MM.1S (cell line): ENCODE results near the gene CERS1.

Experiments
- DNase-seq: peaks from one replicate; pipeline ENCODE4 v3.0.0-alpha.2; 2015
- H2AFZ ChIP-seq: fragments of 300-600 bp; sonication (generic); 2 replicates; pipeline ENCODE4 v1.6.0; 2016; ENCODE audit warnings: antibody characterized with exemption, low read length
- H3F3A ChIP-seq: fragments of 300-600 bp; sonication (generic); 2 replicates; pipeline ENCODE4 v1.6.1; 2016; ENCODE audit warnings: mild to moderate bottlenecking, antibody characterized with exemption, low read length, moderate library complexity, mixed read lengths; ENCODE audit not compliant: insufficient read depth
- H3K27ac ChIP-seq: fragments of 300-600 bp; sonication (generic); 2 replicates; pipeline ENCODE4 v1.5.1; 2016; ENCODE audit warnings: mild to moderate bottlenecking, low read length
- H3K27me3 ChIP-seq: fragments of 300-600 bp; sonication (generic); replicated peaks from 2 replicates; pipeline ENCODE4 v1.6.0; 2016; ENCODE audit warnings: low read length; ENCODE audit not compliant: insufficient read depth
- H3K36me3 ChIP-seq: fragments of 300-600 bp; sonication (generic); replicated peaks from 2 replicates; pipeline ENCODE4 v1.6.1; 2016; ENCODE audit warnings: mild to moderate bottlenecking, low read length, mixed read lengths; ENCODE audit not compliant: insufficient read depth
- H3K4me1 ChIP-seq: fragments of 300-600 bp; sonication (generic); 2 replicates; pipeline ENCODE4 v1.6.1; 2016; ENCODE audit warnings: low read length, mixed read lengths
- H3K4me2 ChIP-seq: fragments of 300-600 bp; sonication (generic); 2 replicates; pipeline ENCODE4 v1.6.0; 2016; ENCODE audit warnings: low read depth, low read length
- H3K4me3 ChIP-seq: fragments of 300-600 bp; sonication (generic); 2 replicates; pipeline ENCODE4 v1.5.1; 2016; ENCODE audit warnings: low read length, mixed read lengths
- H3K79me2 ChIP-seq: fragments of 300-600 bp; sonication (generic); 2 replicates; pipeline ENCODE4 v1.6.1; 2016; ENCODE audit warnings: mixed run types, low read length, mixed read lengths
- H3K9ac ChIP-seq: fragments of 300-600 bp; sonication (generic); 2 replicates; pipeline ENCODE4 v1.6.1; 2016; ENCODE audit warnings: low read length, mixed read lengths
- H3K9me2 ChIP-seq: fragments of 300-600 bp; sonication (generic); replicated peaks from 2 replicates; pipeline ENCODE4 v1.6.1; 2016; ENCODE audit warnings: mild to moderate bottlenecking, low read length, mixed read lengths; ENCODE audit not compliant: insufficient read depth
- H3K9me3 ChIP-seq: fragments of 300-600 bp; sonication (generic); replicated peaks from 2 replicates; pipeline ENCODE4 v1.6.1; 2016; ENCODE audit warnings: mild to moderate bottlenecking, low read length, mixed read lengths; ENCODE audit not compliant: insufficient read depth
- H4K20me1 ChIP-seq: fragments of 300-600 bp; sonication (generic); 2 replicates; pipeline ENCODE4 v1.6.1; 2016; ENCODE audit warnings: mild to moderate bottlenecking, low read length, moderate library complexity, mixed read lengths; ENCODE audit not compliant: insufficient read depth
- EZH2 ChIP-seq: fragments of 300-600 bp; sonication (generic); optimal IDR thresholded peaks from 2 replicates; pipeline ENCODE3; 2017; ENCODE audit warnings: low read depth, mild to moderate bottlenecking, antibody characterized with exemption, low read length, mixed read lengths
- EZH2phosphoT487 ChIP-seq: fragments of 300-600 bp; sonication (generic); IDR thresholded peaks from 2 replicates; pipeline ENCODE4 v1.6.1; 2018; ENCODE audit warnings: antibody characterized with exemption, low read length
- TF ChIP-seq, protein P1 (sequence below): fragments of 300-600 bp; sonication (generic); IDR thresholded peaks from 2 replicates; pipeline ENCODE4 v1.5.1; 2016; ENCODE audit warnings: antibody characterized with exemption, low read length, mixed read lengths

Gene CERS1

DNA sequence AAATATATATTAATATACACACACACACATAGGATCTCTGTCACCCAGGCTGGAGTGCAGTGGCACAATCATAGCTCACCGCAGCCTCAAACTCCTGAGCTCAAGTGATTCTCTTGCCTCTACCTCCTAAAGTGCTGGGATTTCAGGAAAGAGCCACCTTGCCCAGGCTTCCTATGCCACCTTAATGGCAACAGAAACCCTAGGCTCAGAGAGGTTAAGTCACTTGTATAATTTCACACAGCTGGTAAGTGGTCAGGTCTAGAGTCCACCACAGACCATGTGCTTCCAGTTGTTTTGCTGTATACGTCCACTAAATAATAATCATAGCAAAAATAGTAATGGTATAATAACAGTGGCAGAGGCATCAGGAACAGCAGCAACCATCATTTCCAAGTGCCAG, 65.5 kb downstream of the CERS1 start:
- Histone ChIP-seq H3K27ac (no peak overlapping the region), H3K9me3 (no peaks in the 10 kb centered on the region), H3F3A (peaks cover 15% of the 10 kb centered on the region), H3K9ac (no peak overlapping the region), H4K20me1 (peaks cover 29% of the 10 kb centered on the region), H2AFZ (no peak overlapping the region), H3K79me2 (peaks cover 39% of the 10 kb centered on the region), H3K27me3 (no peaks in the 10 kb centered on the region), H3K36me3 (0 out of 2 replicates have a peak, but pooled peaks cover under 1% of the 10 kb centered on the region), H3K4me3 (no peak overlapping the region), H3K4me1 (peaks cover 16% of the 10 kb centered on the region), H3K4me2 (no peak overlapping the region), H3K9me2 (no peaks in the 10 kb centered on the region)
- TF ChIP-seq, protein P1, sequence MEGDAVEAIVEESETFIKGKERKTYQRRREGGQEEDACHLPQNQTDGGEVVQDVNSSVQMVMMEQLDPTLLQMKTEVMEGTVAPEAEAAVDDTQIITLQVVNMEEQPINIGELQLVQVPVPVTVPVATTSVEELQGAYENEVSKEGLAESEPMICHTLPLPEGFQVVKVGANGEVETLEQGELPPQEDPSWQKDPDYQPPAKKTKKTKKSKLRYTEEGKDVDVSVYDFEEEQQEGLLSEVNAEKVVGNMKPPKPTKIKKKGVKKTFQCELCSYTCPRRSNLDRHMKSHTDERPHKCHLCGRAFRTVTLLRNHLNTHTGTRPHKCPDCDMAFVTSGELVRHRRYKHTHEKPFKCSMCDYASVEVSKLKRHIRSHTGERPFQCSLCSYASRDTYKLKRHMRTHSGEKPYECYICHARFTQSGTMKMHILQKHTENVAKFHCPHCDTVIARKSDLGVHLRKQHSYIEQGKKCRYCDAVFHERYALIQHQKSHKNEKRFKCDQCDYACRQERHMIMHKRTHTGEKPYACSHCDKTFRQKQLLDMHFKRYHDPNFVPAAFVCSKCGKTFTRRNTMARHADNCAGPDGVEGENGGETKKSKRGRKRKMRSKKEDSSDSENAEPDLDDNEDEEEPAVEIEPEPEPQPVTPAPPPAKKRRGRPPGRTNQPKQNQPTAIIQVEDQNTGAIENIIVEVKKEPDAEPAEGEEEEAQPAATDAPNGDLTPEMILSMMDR: no peak
- no peak for TF ChIP-seq EZH2phosphoT487
- TF ChIP-seq EZH2: no peak
- DNase-seq: no peak

DNA sequence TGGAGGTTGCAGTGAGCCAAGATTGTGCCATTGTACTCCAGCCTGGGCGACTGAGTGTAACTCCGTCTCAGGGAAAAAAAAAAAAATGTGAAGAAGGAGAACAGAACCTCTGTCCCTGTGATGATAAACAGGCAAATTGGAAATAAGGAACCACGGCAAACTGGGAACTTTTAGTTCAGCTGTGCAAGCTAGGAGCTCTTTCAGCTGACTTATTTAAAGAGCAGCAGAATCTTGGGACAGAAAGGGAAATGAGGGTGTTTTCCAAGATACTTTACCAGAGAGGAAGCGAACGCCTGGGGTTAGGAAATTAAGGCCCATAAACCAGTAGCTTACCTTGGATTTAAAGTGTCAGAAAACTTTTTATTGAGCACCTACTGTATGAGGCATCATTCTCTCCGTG, 67.2 kb downstream of the CERS1 start:
- no peak for DNase-seq
- Histone ChIP-seq H3K9me3 (no peaks in the 10 kb centered on the region), H4K20me1 (peaks cover 12% of the 10 kb centered on the region), H3F3A (peaks cover 8% of the 10 kb centered on the region), H3K36me3 (no peaks in the 10 kb centered on the region), H3K4me3 (no peak overlapping the region), H3K27ac (no peak overlapping the region), H3K79me2 (peaks cover 22% of the 10 kb centered on the region), H3K4me2 (no peak overlapping the region), H3K4me1 (0 out of 2 replicates have a peak, but pooled peaks cover 2% of the 10 kb centered on the region), H3K9ac (no peak overlapping the region), H2AFZ (no peak overlapping the region), H3K9me2 (no peaks in the 10 kb centered on the region), H3K27me3 (no peaks in the 10 kb centered on the region)
- TF ChIP-seq EZH2phosphoT487 (no peak), EZH2 (no peak)
- TF ChIP-seq, protein P1: no peak
